Measurements from ENCODE around the gene CLEC4D. TPM values are rescaled to one million over a fixed set of nuclear protein-coding genes. Genes with fewer than 3 reads are reported as not detected.

CLEC4D gene
- total and polyA plus RNA-seq, 2 of the 8 experiments (the other 6 are each of a cell fraction or from before 2014, with no cell fraction given): 0.14 TPM; not detected in 1

DNA sequence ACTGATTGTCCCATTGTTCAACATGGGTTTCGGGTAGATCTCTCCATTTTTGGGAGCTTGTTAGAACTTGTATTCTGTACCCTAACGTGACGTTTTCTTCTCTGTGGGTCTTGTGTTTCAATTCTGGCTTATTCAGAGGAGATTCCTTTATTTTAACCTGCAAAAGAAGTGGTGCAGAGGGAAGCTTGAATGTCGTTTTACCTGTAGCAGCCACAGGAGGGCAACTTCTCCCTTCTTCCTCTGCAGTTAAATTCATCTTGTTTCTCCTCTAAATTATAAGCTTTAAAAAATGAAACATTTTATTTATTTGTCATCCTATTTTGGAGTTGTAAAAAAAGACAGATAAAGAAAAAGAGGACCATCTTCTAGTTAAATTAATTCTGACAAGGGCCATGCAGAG lies 13.7 kb upstream of the CLEC4D start:
- Histone ChIP-seq H3K4ac (replicated peaks; ENCODE audit: insufficient read length, low read depth, low read length) (no peak overlapping the region), H4K91ac (replicated peaks; ENCODE audit: insufficient read length, low read length) (no peak overlapping the region), H2BK120ac (replicated peaks; ENCODE audit: low read depth, low read length) (no peak overlapping the region), H3K27ac (ENCODE audit: low read depth, low read length) (no peak overlapping the region; the same call in 1 of the 2 replicates), H3K18ac (ENCODE audit: extremely low read depth, low read length) (no peak overlapping the region), H3K9ac (replicated peaks in 1 of 4; ENCODE audit: extremely low read depth in 1 of 4, low read depth in 3 of 4, low read length in 3 of 4) (no peak overlapping the region), H2BK5ac (ENCODE audit: low read depth, low read length) (0 out of 2 replicates have a peak overlapping the region, but pooled peaks have one; percentile 14), H3K4me1 (replicated peaks in 1 of 4; ENCODE audit: control insufficient read depth in 3 of 4, insufficient read depth in 4 of 4, low read length in 3 of 4) (peaks cover 0 to 5% (median 2%) of the 10 kb centered on the region in 4 experiments; a peak in 5 of 7 replicates), H2BK12ac (ENCODE audit: low read depth, low read length) (0 out of 2 replicates have a peak overlapping the region, but pooled peaks have one; percentile 23), H3K23ac (ENCODE audit: insufficient read length) (no peak overlapping the region), H2BK15ac (ENCODE audit: low read length) (no peak overlapping the region), H3K14ac (ENCODE audit: insufficient read length) (no peak overlapping the region), H4K20me1 (replicated peaks in 1 of 2; ENCODE audit: control insufficient read depth in 1 of 2, insufficient read depth in 2 of 2, low read length in 2 of 2) (no peaks in the 10 kb centered on the region), H3K4me2 (ENCODE audit: insufficient read depth in 1 of 2, low read depth in 2 of 2, low read length in 2 of 2) (no peak overlapping the region), H2AFZ (ENCODE audit: low read length) (peak overlapping the region; percentile 97), H3K27me3 (replicated peaks in 1 of 4; ENCODE audit: control insufficient read depth in 3 of 4, extremely low read depth in 1 of 4, insufficient read depth in 3 of 4, low read length in 3 of 4) (no peaks in the 10 kb centered on the region), H4K5ac (ENCODE audit: insufficient read length, low read depth, low read length) (no peak overlapping the region), H3K56ac (replicated peaks; ENCODE audit: insufficient read length, low read depth, low read length) (no peak overlapping the region), H3K79me1 (ENCODE audit: low read depth, low read length) (no peaks in the 10 kb centered on the region), H2BK20ac (ENCODE audit: low read length) (no peak overlapping the region), H2AK5ac (ENCODE audit: low read depth, low read length) (no peak overlapping the region), H3K9me3 (ENCODE audit: insufficient read depth in 2 of 2, low read depth in 1 of 2, low read length in 1 of 2) (no peaks in the 10 kb centered on the region), H3K4me3 (ENCODE audit: extremely low read depth in 1 of 4, insufficient read depth in 2 of 4, low read depth in 3 of 4, low read length in 4 of 4) (no peak overlapping the region), H3K36me3 (ENCODE audit: control insufficient read depth in 2 of 4, insufficient read depth in 4 of 4, low read length in 3 of 4) (no peaks in the 10 kb centered on the region; a peak in 1 of 8 replicates), H3K23me2 (ENCODE audit: low read depth, low read length) (no peaks in the 10 kb centered on the region), H3K79me2 (ENCODE audit: control insufficient read depth in 1 of 2, insufficient read depth in 2 of 2, low read length in 2 of 2) (no peaks in the 10 kb centered on the region), H4K8ac (ENCODE audit: extremely low read depth, insufficient read depth, low read length) (no peak overlapping the region)
- peak; percentile 28 for FAIRE-seq
- ChIA-PET CTCF (ENCODE audit: partially characterized antibody) (interaction anchor here (0.5 to 1.3 kb wide), 11 partner anchors 10 to 775 kb away, joined by 3 to 5 read pairs (median 3); no protein-coding TSS in a partner anchor), POLR2A (ENCODE audit: partially characterized antibody) (no interaction called here)
- 44% methylated on average over 4 of the region's 4 CpGs; no CpG with 5 or more reads in 1 of the 2 experiments for WGBS, 2 experiments (ENCODE audit: extremely low coverage in 1 of 2, insufficient coverage in 1 of 2, insufficient read length in 1 of 2, insufficient replicate concordance in 2 of 2, low coverage in 1 of 2, low lambda C conversion rate in 2 of 2, missing lambda C conversion rate in 1 of 2)
- TF ChIP-seq FOSL1 (IDR thresholded peaks at IDR 0.05; ENCODE audit: insufficient read depth, low read depth, low read length) (no peak), RAD21 (IDR thresholded peaks at IDR 0.05 in 1 of 2, conservative IDR thresholded peaks at IDR 0.05 in 1 of 2; ENCODE audit: low read depth in 2 of 2, low read length in 2 of 2) (peak; percentile 37 to 49)
- TF ChIP-seq, protein P1, sequence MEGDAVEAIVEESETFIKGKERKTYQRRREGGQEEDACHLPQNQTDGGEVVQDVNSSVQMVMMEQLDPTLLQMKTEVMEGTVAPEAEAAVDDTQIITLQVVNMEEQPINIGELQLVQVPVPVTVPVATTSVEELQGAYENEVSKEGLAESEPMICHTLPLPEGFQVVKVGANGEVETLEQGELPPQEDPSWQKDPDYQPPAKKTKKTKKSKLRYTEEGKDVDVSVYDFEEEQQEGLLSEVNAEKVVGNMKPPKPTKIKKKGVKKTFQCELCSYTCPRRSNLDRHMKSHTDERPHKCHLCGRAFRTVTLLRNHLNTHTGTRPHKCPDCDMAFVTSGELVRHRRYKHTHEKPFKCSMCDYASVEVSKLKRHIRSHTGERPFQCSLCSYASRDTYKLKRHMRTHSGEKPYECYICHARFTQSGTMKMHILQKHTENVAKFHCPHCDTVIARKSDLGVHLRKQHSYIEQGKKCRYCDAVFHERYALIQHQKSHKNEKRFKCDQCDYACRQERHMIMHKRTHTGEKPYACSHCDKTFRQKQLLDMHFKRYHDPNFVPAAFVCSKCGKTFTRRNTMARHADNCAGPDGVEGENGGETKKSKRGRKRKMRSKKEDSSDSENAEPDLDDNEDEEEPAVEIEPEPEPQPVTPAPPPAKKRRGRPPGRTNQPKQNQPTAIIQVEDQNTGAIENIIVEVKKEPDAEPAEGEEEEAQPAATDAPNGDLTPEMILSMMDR (IDR thresholded peaks at IDR 0.05; ENCODE audit: control extremely low read depth in 1 of 3, insufficient read depth in 1 of 3, low read depth in 1 of 3, low read length in 3 of 3): peak in 2 of 3 experiments; percentile 24 to 29; a peak in 2 of 4 replicates
- DNase-seq (ENCODE audit: low read depth in 1 of 2, low spot score in 2 of 2): no peak

Measured in H1 (cell line).